Activated CD4-positive, alpha-beta memory T cell treated with anti-CD3 and anti-CD28 coated beads for 36 hours (primary cell): ENCODE data around the gene NOL12. TPM values are rescaled to one million over a fixed set of nuclear protein-coding genes. Genes with fewer than 3 reads are reported as not detected.

Experiments
- CTCF ChIA-PET: fragments of 350-600 bp; sonication (Branson Sonifier 250); formaldehyde crosslinking; loops from one replicate; lab custom pipeline; 2021; ENCODE audit warnings: antibody characterized with exemption, inconsistent platforms; lab: Charles Lee
- POLR2A ChIA-PET: fragments of 350-600 bp; sonication (Branson Sonifier 250); formaldehyde crosslinking; loops from one replicate; lab custom pipeline; 2021; ENCODE audit warnings: antibody characterized with exemption; lab: Charles Lee
- DNase-seq: peaks from one replicate; pipeline ENCODE4 v3.0.0-alpha.2; 2020
- H3K27ac Mint-ChIP-seq: one replicate; pipeline ENCODE4 v1.8.0; 2021; ENCODE audit warnings: mixed read lengths
- H3K27me3 Mint-ChIP-seq: one replicate; pipeline ENCODE4 v1.8.0; 2021; ENCODE audit warnings: mixed read lengths
- H3K36me3 Mint-ChIP-seq: one replicate; pipeline ENCODE4 v1.8.0; 2021; ENCODE audit warnings: mixed read lengths
- H3K4me1 Mint-ChIP-seq: one replicate; pipeline ENCODE4 v1.8.0; 2021; ENCODE audit warnings: low read depth, mixed read lengths
- H3K4me3 Mint-ChIP-seq: one replicate; pipeline ENCODE4 v1.8.0; 2021; ENCODE audit warnings: mild to moderate bottlenecking, mixed read lengths
- H3K9me3 Mint-ChIP-seq: one replicate; pipeline ENCODE4 v1.8.0; 2021; ENCODE audit warnings: mixed read lengths
- intact Hi-C: fragments of 100-400 bp; cut with micrococcal nuclease; formaldehyde crosslinking; loops from one replicate; pipeline ENCODE4 v1.15.1; 2023
- total RNA-seq, 2 experiments: library from RNA; stranded (reverse); gene quantifications; one replicate each; pipeline ENCODE4 v1.2.3, GENCODE V29; 2021

Gene NOL12, protein sequence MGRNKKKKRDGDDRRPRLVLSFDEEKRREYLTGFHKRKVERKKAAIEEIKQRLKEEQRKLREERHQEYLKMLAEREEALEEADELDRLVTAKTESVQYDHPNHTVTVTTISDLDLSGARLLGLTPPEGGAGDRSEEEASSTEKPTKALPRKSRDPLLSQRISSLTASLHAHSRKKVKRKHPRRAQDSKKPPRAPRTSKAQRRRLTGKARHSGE
- 10 to 100 TPM; 32.5 to 33.3 TPM for total RNA-seq

DNA sequence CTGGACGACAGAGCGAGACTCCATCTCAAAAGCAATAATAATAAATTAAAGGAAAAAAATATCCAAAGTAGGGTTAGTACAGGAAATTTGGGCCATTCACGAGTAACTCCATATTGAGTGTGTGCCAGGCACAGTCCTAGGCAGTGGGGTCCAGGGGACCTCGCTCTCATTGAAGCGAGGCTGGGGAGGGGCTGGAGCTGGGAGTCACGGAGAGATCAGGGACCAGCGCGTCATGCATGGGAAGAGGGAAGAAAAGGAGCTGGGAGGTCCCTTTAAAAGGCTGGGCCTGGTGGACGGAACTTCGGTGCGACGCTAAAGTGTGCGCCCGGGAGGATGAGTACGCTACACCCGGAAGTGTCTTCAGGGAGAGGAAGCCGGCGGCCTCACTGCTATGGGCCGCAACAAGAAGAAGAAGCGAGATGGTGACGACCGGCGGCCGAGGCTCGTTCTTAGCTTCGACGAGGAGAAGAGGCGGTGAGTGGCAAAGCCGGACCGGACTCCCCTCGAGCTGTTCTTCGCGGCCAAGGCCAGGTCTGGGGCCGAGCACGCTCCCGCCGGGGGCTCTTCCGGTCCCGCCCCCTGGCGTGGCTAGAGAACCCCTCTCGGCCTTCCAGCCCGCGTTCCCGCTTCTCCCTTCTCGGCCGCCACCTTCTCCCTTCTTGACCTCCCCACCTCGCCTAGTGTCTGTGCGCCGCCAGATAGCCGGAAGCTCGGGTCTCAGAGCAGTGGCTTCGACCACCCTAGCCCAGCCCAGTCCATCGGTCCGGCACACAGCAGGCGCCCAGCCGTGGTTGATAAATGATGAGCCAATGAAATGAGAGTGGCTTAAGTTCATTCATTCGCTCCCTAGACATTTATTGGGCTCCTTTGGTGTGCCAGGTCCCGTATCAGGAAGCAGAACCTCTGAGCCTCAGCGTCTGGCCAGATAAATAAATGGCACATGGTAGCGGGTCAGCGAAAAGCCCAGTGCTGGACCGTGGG lies at the start of gene NOL12:
NOL12 (plus strand) TSS at position 342 of the 981 bp plus-strand sequence; CDS start at position 392, 50 bp downstream.
- H3K27ac Mint-ChIP-seq = peak within 1 kb of the TSS; percentile 94
- no peaks in the 10 kb centered on the region for H3K9me3 Mint-ChIP-seq
- H3K36me3 Mint-ChIP-seq = peaks cover 22% of the 10 kb centered on the region
- POLR2A ChIA-PET = interaction anchor here (0.8 to 2.1 kb wide), 6 partner anchors 10 to 92 kb away, joined by 3 to 15 read pairs (median 4); partner anchors contain the start of genes GGA1, LGALS1 and SH3BP1
- H3K4me3 Mint-ChIP-seq = peak within 1 kb of the TSS; percentile 98
- CTCF ChIA-PET = interaction anchor here (0.6 to 24.9 kb wide), 8 partner anchors 9 to 158 kb away, joined by 3 to 574 read pairs (median 4); partner anchors contain the start of genes ANKRD54, LGALS1 and SH3BP1
- peak; percentile 86 for DNase-seq
- H3K4me1 Mint-ChIP-seq = peaks cover 26% of the 10 kb centered on the region
- H3K27me3 Mint-ChIP-seq = no peaks in the 10 kb centered on the region
- intact Hi-C loops = no loop called here

DNA sequence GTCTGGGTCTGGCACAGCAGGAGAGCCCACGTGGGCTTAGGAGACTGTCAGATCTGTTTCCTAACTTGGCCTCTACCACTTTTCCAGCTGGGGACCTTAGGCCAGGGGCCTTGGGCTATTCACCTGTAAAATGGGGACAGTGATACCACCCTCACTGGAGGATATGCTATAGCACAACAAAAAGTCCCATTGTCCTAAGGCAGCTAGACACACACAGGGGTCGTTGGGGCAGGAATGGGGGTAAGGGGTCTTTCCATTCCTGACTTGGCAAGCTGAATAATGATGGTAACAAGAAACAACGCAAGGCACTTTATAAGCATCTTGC lies 49.2 kb upstream of the NOL12 start:
- Mint-ChIP-seq H3K9me3 (no peaks in the 10 kb centered on the region), H3K36me3 (peaks cover 2% of the 10 kb centered on the region), H3K4me3 (no peak overlapping the region), H3K4me1 (peaks cover 68% of the 10 kb centered on the region), H3K27ac (peak overlapping the region; percentile 97), H3K27me3 (no peaks in the 10 kb centered on the region)
- ChIA-PET CTCF (interaction anchor here (1.0 to 15.3 kb wide), 9 partner anchors 9 to 44 kb away, joined by 3 to 574 read pairs (median 6); partner anchors contain the start of genes LGALS1, NOL12 and PDXP), POLR2A (interaction anchor here (0.9 to 1.5 kb wide), 2 partner anchors 19 to 45 kb away, joined by 3 read pairs; no protein-coding TSS in a partner anchor)
- intact Hi-C loops = loop anchor here (10.0 kb wide), 1 partner anchor 108 kb away; no protein-coding TSS in a partner anchor
- DNase-seq = no peak

DNA sequence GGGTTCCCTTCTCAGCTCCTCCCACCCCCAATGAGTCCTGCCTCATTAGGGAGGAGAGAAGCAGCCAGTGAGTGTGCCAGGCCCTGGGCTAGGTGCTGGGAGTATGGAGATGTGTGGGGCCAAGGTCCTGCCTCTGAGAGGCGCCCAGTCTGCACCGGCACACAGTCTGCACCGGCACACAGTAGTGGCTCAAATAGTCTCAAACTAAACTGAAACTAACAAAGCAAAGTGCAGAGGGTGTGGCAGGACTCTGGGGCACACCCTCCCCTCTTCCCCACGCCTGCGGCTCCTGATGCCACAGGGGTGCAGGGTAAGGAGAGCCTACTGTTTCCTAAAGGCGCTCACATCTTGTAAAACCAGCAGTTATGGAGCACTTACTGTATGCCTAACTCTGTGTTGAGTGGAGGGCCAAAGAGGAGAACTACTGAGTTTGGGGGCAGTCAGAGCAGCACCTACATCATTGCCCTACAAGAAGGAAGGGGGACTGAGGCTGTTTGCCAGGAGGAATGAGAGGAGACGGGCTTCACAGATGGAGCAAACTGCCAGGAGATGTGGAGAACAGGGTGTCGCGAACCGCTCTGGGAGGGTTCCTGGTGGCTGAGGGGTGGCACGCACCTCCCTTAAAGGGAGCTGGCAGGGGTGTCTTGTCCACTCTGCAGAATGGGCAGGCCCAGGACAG lies 47.6 kb upstream of the NOL12 start:
- Mint-ChIP-seq H3K27ac (peak overlapping the region; percentile 97), H3K4me1 (peaks cover 73% of the 10 kb centered on the region), H3K27me3 (no peaks in the 10 kb centered on the region), H3K4me3 (peak overlapping the region; percentile 97), H3K9me3 (no peaks in the 10 kb centered on the region), H3K36me3 (peaks cover 7% of the 10 kb centered on the region)
- POLR2A ChIA-PET = interaction anchor here (0.8 to 3.2 kb wide), 7 partner anchors 10 to 48 kb away, joined by 3 to 15 read pairs (median 4); partner anchors contain the start of genes GGA1, NOL12 and PDXP
- CTCF ChIA-PET = interaction anchor here (1.3 to 15.3 kb wide), 5 partner anchors 10 to 40 kb away, joined by 4 to 574 read pairs (median 7); partner anchors contain the start of genes LGALS1 and NOL12
- intact Hi-C loops = loop anchor here (10.0 kb wide), 1 partner anchor 106 kb away; no protein-coding TSS in a partner anchor
- DNase-seq = peak; percentile 64

DNA sequence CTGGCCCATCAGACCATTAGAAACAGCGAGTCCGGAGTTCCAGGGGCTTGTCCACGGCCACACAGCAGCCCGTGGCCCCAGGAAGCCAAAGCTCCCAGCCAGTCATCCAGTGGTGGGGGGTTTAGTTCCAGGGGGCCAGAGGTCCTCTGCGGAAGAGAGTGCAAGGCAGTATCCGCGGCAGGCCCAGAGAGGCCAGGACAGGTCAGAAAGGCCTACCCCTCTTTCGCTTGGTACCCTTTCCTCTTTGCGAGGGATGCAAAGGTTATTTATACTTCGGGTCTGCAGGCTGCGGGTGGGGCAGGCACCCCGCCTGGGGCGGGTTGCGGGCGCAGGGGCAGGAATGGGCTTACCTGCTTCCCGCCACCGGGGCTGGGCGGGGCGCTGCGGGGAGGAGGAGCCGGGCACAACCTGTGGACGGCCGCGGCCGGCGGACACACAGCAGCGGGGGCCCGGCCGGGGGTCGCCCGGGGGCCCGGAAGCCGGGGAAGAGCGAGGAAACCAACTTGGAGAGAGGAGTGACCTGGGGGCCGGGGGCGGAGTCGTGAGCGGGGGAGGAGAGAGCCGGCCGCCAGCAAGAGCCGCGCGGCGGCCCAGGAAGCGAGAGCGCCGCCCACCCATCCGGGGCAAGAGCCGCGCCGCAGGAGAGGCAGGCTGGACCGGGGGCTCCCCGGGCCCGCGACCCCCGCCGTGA lies 46.9 kb upstream of the NOL12 start, which contains the start of gene SH3BP1:
SH3BP1 (plus strand) TSS at position 600 of the 691 bp plus-strand sequence. CDS start 119 bp downstream, outside the sequence.
- CTCF ChIA-PET = interaction anchor here (5.2 to 15.3 kb wide), 3 partner anchors 12 to 39 kb away, joined by 81 to 574 read pairs (median 85); partner anchors contain the start of genes GGA1, LGALS1 and NOL12
- Mint-ChIP-seq H3K4me1 (peaks cover 71% of the 10 kb centered on the region), H3K9me3 (no peaks in the 10 kb centered on the region), H3K36me3 (peaks cover 12% of the 10 kb centered on the region), H3K4me3 (peak within 1 kb of the TSS; percentile 97), H3K27me3 (no peaks in the 10 kb centered on the region), H3K27ac (peak within 1 kb of the TSS; percentile 97)
- peak; percentile 72 for DNase-seq
- POLR2A ChIA-PET = interaction anchor here (1.6 to 3.2 kb wide), 5 partner anchors 8 to 47 kb away, joined by 4 to 15 read pairs (median 7); partner anchors contain the start of genes GGA1, NOL12 and PDXP
- intact Hi-C loops = loop anchor here (10.0 kb wide), 1 partner anchor 106 kb away; no protein-coding TSS in a partner anchor

DNA sequence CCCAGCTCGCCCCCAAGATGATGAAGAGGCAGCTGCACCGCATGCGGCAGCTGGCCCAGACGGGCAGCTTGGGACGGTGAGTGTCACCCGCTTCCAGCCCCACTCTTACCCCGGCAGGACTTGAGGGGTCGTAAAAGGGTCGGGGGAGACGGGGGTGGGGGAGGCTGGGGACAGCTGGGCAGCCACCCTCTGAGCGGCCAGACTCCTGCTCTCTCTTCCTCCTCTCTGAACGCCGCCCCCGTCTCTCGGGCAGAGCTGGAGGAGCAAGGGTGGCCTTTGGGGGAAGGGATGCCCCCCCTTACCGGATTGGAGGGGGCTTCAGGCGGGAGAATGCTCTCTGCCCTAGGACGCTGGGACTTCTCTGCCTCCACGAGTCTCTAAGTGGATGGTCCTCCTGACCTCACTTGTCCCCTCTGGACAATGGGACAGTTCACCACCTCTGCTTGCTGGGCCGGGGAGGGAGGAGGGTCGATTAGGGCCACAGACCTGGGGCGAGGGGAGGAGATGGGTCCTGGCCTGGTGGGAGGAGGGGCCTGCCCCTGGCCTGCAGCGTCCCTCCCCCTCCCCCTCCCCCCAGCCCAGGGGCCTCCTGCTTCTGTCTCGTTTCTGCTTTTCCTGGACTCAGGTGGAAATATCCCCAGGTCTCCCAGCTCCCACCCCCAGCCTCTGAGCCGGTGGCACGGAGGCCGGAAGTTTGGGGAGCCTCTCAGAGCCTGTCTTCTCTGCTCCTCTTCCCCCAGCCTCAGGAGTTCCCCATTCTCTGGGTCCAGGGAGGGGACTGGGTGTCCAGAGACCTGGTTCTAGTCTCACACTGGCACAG lies 46.2 kb upstream of the NOL12 start:
- H3K4me1 Mint-ChIP-seq = peaks cover 63% of the 10 kb centered on the region
- no peaks in the 10 kb centered on the region for H3K27me3 Mint-ChIP-seq
- ChIA-PET POLR2A (interaction anchor here (1.2 to 4.2 kb wide), 8 partner anchors 8 to 46 kb away, joined by 4 to 30 read pairs (median 6); partner anchors contain the start of genes GGA1, NOL12 and PDXP), CTCF (interaction anchor here (0.7 to 15.3 kb wide), 6 partner anchors 13 to 955 kb away, joined by 3 to 574 read pairs (median 83); partner anchors contain the start of genes GGA1, LGALS1, NOL12 and PDXP)
- peak; percentile 55 for DNase-seq
- H3K27ac Mint-ChIP-seq = peak overlapping the region; percentile 97
- peaks cover 20% of the 10 kb centered on the region for H3K36me3 Mint-ChIP-seq
- H3K4me3 Mint-ChIP-seq = peak overlapping the region; percentile 97
- intact Hi-C loops = loop anchor here (10.0 kb wide), 1 partner anchor 105 kb away; no protein-coding TSS in a partner anchor
- no peaks in the 10 kb centered on the region for H3K9me3 Mint-ChIP-seq

DNA sequence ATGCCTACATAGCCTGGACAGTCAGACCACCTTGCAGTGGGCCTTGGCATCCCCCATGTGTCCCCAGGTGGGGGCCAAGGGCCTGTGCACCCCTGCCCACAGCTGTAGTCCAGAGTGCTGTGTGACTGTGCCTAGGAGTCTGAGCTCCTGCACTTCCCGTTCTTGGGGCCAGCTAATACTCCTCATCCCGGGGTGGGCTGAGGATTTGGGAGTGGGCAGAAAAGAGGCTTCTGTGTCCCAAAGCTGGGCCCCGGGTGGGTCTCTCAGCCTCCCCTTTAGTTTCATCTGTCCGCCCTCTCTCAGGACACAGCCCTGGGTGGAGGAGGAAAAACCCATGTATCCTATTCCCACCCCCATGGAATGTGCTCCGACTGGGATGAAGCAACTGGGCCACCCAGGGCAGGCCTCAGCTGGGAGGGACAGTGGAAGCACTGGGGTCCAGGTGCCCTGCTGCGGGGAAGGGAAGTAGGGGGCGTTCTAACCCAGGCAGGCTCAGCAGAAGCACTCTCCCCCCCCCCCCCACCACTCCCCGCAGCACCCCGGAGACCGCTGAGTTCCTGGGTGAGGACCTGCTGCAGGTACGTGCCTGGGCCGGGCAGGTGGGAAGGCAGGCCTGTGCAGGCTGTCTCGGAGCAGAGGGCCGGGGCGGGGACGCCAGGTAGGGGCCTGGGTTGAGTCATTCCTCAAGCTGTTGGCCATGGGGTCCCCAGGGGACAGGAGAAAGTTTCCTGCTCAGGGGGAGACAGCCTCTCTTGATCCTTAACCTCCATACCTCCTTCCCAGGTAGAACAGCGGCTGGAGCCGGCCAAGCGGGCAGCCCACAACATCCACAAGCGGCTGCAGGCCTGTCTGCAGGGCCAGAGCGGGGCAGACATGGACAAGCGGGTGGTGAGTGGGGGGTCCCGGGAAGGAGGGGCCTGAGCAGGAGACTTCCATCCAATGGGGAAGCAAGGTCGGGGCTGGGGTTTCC lies 45.3 kb upstream of the NOL12 start:
- no peaks in the 10 kb centered on the region for H3K9me3 Mint-ChIP-seq
- peaks cover 29% of the 10 kb centered on the region for H3K36me3 Mint-ChIP-seq
- peak overlapping the region; percentile 97 for H3K27ac Mint-ChIP-seq
- peak overlapping the region; percentile 97 for H3K4me3 Mint-ChIP-seq
- intact Hi-C loops = no loop called here
- CTCF ChIA-PET = interaction anchor here (0.7 to 15.3 kb wide), 9 partner anchors 8 to 956 kb away, joined by 3 to 574 read pairs (median 81); partner anchors contain the start of genes GGA1, LGALS1, NOL12 and PDXP
- peaks cover 56% of the 10 kb centered on the region for H3K4me1 Mint-ChIP-seq
- POLR2A ChIA-PET = interaction anchor here (1.2 to 4.2 kb wide), 5 partner anchors 9 to 40 kb away, joined by 4 to 30 read pairs (median 7); partner anchors contain the start of genes GGA1 and PDXP
- no peaks in the 10 kb centered on the region for H3K27me3 Mint-ChIP-seq
- peak; percentile 25 for DNase-seq

DNA sequence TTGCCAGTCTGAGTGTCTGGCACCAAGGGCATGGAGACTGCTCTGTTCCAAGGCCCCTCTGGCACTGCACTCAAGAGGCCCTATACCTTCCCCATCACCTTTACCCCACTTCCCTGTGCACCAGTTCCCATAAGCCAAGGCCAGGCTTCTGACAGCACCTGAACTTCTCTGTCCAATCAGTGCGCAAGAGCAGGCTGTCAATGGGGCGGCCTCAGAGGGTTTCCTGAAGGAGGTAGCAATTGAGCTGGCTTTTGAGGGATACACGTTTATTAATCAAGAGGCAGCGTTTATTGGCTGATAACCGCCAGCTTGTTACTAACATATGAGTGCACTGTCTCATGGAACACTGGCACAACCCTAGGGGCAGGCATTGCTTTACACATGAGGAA lies 44.6 kb upstream of the NOL12 start:
- CTCF ChIA-PET = interaction anchor here (1.3 to 15.3 kb wide), 7 partner anchors 9 to 54 kb away, joined by 4 to 574 read pairs (median 85); partner anchors contain the start of genes GGA1, LGALS1, NOL12 and PDXP
- no peak for DNase-seq
- peak overlapping the region; percentile 97 for H3K4me3 Mint-ChIP-seq
- POLR2A ChIA-PET = interaction anchor here (1.1 to 4.2 kb wide), 5 partner anchors 9 to 39 kb away, joined by 4 to 30 read pairs (median 15); partner anchors contain the start of genes GGA1, LGALS1 and PDXP
- no peaks in the 10 kb centered on the region for H3K9me3 Mint-ChIP-seq
- peak overlapping the region; percentile 18 for H3K27ac Mint-ChIP-seq
- H3K36me3 Mint-ChIP-seq = peaks cover 31% of the 10 kb centered on the region
- H3K4me1 Mint-ChIP-seq = peaks cover 50% of the 10 kb centered on the region
- no peaks in the 10 kb centered on the region for H3K27me3 Mint-ChIP-seq
- intact Hi-C loops = no loop called here

DNA sequence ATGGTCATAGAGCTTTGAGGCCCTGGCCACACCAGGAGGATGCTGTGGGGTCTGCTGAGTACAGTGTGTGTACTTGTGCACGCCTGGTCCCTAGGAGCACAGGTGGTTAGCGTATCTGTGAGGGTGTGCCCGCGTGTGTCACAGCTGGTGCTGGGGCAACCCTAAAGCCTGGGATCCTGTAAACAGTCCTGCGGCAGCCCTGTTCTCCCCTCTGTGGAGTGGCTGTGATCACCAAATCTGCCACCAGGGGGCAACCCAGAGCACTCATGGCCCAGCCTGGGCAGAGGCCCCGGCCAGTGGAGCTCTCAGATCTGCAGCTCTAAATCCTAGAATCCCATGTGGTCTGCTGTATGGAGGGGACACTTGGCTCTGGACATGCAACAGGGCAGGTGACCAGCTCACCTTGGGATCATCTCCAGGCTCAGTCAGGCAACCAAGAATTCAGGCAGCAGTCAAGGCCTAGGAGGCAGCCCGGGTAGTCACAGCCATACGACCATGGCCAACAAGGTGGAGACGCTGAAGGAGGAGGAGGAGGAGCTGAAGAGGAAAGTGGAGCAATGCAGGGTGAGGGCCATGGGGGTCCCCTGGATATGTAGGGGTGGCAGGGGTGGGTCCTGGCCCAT lies 42.8 kb upstream of the NOL12 start:
- intact Hi-C loops = loop anchor here (1.0 to 2.0 kb wide), 4 partner anchors 10 to 38 kb away; partner anchors contain the start of gene PDXP
- H3K27ac Mint-ChIP-seq = peak overlapping the region; percentile 76
- peak; percentile 91 for DNase-seq
- no peaks in the 10 kb centered on the region for H3K9me3 Mint-ChIP-seq
- no peaks in the 10 kb centered on the region for H3K27me3 Mint-ChIP-seq
- H3K4me3 Mint-ChIP-seq = peak overlapping the region; percentile 29
- ChIA-PET POLR2A (interaction anchor here (0.6 to 4.2 kb wide), 10 partner anchors 11 to 201 kb away, joined by 3 to 30 read pairs (median 6); partner anchors contain the start of genes ANKRD54, LGALS1 and PDXP), CTCF (interaction anchor here (0.6 to 15.3 kb wide), 28 partner anchors 11 to 858 kb away, joined by 3 to 574 read pairs (median 4); partner anchors contain the start of genes GGA1, LGALS1, NOL12 and PDXP)
- H3K4me1 Mint-ChIP-seq = peaks cover 32% of the 10 kb centered on the region
- H3K36me3 Mint-ChIP-seq = peaks cover 38% of the 10 kb centered on the region
